Pancreas (tissue), 10 donors: ENCODE results near the gene DDX6. TPM values are rescaled to one million over a fixed set of nuclear protein-coding genes. Genes with fewer than 3 reads are reported as not detected.

Source experiments
- ATAC-seq, 4 donors: fragments of 200-7000 bp; cut with Tn5 transposase; one replicate each; pipeline versions ENCODE4 v1.8.0 to v1.9.1; 2020; ENCODE audit warnings: mild to moderate bottlenecking in 4 of 4, moderate library complexity in 4 of 4
- DNase-seq, 6 donors: peaks; one replicate each; pipeline ENCODE4 v3.0.0-alpha.2; 2020
- FAIRE-seq: peaks from 2 replicates; lab custom pipeline; 2012; peaks lifted over from hg19 to GRCh38; lab: Jason Lieb, UNC
- H3K27ac ChIP-seq, 4 donors: fragments of 200-600 bp; sonication (generic); 1 replicate in 3 of 4; 2 replicates in 1 of 4; pipeline versions ENCODE4 v1.5.0 to v1.8.0; 2020
- H3K27me3 ChIP-seq, 4 donors: fragments of 200-600 bp; one replicate each; pipeline ENCODE4 v1.8.0; 2021
- H3K36me3 ChIP-seq, 3 donors: fragments of 200-600 bp; sonication (generic) in 1 of 3; one replicate each; pipeline versions ENCODE4 v1.5.0 to v1.8.0; 2020 to 2021
- H3K4me1 ChIP-seq, 3 donors: fragments of 200-600 bp; one replicate each; pipeline ENCODE4 v1.8.0; 2021
- H3K4me3 ChIP-seq, 4 donors: fragments of 200-600 bp; sonication (generic) in 2 of 4; one replicate each; pipeline versions ENCODE4 v1.5.0 to v1.8.0; 2020 to 2021
- H3K9me3 ChIP-seq, 4 donors: fragments of 200-600 bp; one replicate each; pipeline ENCODE4 v1.8.0; 2021
- WGBS, 2 donors: extraction: QIAGEN DNeasy Blood & Tissue Kit; methylation state at CpG; one replicate each; pipeline ENCODE4 v1.1.7; 2013; 5-methylcytosine and 5-hydroxymethylcytosine counted together
- intact Hi-C, 3 donors: fragments of 100-400 bp; cut with DNase I; formaldehyde crosslinking; loops; one replicate each; pipeline versions ENCODE4 v1.11.1 to v1.14.2; 2022
- polyA plus RNA-seq, 2 donors: library from polyadenylated mRNA; stranded (reverse); fragments of 200-250 nt; gene quantifications; one replicate each; pipeline ENCODE4 v1.2.3, GENCODE V29; 2013
- total RNA-seq, 6 donors: library from RNA; stranded (reverse); fragmentation: NEBNext Ultra II Directional in 4 of 6; extraction: Animal tissue kit (Norgen Biotek cat#: 25700) in 4 of 6; gene quantifications; one replicate each; pipeline versions ENCODE4 v1.2.1 to v1.2.4, GENCODE V29; 2021 to 2023
- TF ChIP-seq, protein P1 (sequence below), 4 donors: fragments of 200-600 bp; sonication (generic) in 3 of 4; IDR thresholded peaks; one replicate each; pipeline versions ENCODE4 v1.5.0 to v1.8.0; 2021; ENCODE audit warnings: antibody characterized with exemption in 4 of 4
- donor health status: healthy with polysubstance abuse.
- donor health status: DM: no; HTN: no; CAD: no; lungs with moderate emphysema.
- donor health status: DM: no; HTN: no; CAD: no.
- donor health status: control.
- donor health status: control.
- donor health status: Bipolar disorder and iron deficiency.
- donor health status: DM: yes; HTN: yes; CAD: no.
- donor health status: DM: no; HTN: no; CAD: no.
- donor health status: DM: no; HTN: no; CAD: no.
- donor health status: DM: yes; HTN: yes; CAD: no.

Gene DDX6
- total and polyA plus RNA-seq, 8 donors, result 16.1 to 74.2 (median 48.4) TPM

DNA sequence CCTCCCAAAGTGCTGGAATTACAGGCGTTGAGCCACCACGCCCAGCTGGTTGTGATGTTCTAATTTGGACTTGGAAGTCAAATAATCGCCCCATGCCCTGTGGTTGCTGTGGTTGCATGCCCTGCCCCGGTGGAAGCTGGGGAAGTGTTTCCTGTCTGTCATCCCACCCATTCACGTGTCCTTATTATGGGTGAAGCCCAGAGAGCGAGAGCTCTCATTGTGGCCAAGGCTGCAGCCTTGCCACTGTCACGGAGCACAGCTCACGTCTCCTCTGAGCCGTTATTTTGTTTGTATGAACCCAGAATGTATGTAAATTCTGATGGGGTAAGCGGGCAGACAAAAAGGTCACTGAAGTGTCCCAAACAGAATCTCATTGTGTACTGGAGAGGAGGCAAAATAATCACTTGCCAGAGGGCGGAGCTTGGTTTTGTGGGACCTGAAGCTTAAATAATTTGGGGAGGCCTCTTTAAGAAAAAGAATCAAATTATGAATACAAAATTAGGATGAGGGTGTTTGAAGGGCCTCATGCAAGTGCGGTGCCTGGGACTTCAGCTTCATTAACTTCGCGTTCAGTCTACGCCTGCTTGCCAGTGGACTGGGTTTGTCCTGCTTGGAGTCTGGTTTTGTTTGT, 85.7 kb downstream of the DDX6 start:
- FAIRE-seq (no peak), DNase-seq (no peak), ATAC-seq (peak in 2 of 4 donors; percentile 44 to 47)
- TF ChIP-seq, protein P1, sequence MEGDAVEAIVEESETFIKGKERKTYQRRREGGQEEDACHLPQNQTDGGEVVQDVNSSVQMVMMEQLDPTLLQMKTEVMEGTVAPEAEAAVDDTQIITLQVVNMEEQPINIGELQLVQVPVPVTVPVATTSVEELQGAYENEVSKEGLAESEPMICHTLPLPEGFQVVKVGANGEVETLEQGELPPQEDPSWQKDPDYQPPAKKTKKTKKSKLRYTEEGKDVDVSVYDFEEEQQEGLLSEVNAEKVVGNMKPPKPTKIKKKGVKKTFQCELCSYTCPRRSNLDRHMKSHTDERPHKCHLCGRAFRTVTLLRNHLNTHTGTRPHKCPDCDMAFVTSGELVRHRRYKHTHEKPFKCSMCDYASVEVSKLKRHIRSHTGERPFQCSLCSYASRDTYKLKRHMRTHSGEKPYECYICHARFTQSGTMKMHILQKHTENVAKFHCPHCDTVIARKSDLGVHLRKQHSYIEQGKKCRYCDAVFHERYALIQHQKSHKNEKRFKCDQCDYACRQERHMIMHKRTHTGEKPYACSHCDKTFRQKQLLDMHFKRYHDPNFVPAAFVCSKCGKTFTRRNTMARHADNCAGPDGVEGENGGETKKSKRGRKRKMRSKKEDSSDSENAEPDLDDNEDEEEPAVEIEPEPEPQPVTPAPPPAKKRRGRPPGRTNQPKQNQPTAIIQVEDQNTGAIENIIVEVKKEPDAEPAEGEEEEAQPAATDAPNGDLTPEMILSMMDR (IDR thresholded peaks at IDR 0.05), result no peak
- Histone ChIP-seq H3K27ac (no peak overlapping the region), H3K4me1 (no peaks in the 10 kb centered on the region), H3K4me3 (no peak overlapping the region), H3K27me3 (no peaks in the 10 kb centered on the region), H3K9me3 (no peaks in the 10 kb centered on the region), H3K36me3 (no peaks in the 10 kb centered on the region)
- intact Hi-C loops, result no loop called here
- 70 to 74% methylated on average over 15 of the region's 15 CpGs for WGBS, 2 donors

DNA sequence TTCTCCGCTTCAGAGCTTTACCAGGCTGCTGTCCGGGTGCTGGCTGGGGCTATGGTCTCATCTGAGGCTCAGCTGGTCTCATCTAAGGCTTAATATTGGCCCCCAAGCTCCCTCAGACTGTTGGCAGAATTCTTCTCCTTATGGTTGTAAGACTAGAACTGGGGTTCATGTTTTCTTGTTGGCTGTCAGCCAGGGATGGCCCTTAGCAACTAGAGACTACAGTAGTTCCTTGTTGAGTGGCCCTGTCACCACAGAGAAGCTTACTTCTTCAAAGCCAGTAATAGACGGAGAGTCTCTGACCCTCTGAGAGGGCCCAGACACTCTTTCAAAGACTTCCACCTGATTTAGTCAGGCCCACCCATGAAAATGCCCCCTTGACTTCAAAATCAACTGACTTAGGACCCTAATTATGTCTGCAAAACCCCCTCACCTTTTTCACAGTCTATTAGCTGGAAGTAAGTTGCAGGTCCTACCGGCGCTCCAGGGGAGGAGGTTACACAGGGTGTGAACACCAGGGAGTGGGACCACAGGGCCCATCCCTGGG, 87.3 kb downstream of the DDX6 start:
- peak in 2 of 4 donors; percentile 63 to 68 for ATAC-seq

DNA sequence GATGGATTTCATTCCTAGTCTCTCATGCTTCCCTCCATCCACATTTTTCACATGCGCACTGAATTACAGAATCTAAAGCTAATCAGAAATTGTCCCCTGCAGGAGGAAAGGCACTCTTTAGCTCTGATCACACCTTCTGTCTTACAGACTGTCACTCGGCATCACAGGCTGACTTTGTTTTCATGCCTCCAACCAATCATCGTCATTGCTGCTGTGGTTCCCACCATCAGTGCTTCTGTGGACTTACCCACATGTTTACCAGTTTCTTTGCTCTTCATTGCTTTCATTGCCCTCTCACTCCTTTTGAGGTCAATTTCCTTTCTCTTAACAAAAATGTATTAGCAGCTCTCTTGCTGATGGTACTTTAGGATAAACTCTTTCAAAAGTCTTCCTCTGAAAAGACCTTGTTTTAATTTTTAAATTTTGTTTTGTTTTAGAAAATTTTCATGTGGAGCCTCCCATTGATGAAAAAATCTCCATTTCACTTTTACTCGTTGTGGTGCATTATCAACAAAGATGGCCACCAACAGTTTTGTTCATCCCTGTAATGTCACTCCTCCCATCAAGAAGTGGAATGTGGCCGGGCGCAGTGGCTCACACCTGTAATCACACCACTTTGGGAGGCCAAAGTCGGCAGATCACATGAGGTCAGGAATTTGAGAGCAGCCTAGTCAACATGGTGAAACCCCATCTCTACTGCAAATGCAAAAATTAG, 91.3 kb downstream of the DDX6 start:
- ATAC-seq (no peak), DNase-seq (no peak), FAIRE-seq (no peak)
- Histone ChIP-seq H3K9me3 (no peaks in the 10 kb centered on the region), H3K27me3 (no peaks in the 10 kb centered on the region), H3K4me1 (no peaks in the 10 kb centered on the region), H3K27ac (no peak overlapping the region), H3K4me3 (no peak overlapping the region), H3K36me3 (no peaks in the 10 kb centered on the region)
- 85 to 88% methylated on average over 7 of the region's 7 CpGs for WGBS, 2 donors
- intact Hi-C loops, result loop anchor here in 1 of 3 donors (10.0 kb wide), 1 partner anchor 255 kb away; the partner anchor contains the start of gene UPK2
- TF ChIP-seq, protein P1 (IDR thresholded peaks at IDR 0.05), result no peak

More for the DNA sequence above, 87.3 kb downstream of the DDX6 start:
- FAIRE-seq (no peak), DNase-seq (no peak)
- WGBS, 2 donors, result 94 to 95% methylated on average over 5 of the region's 5 CpGs
- H3K4me1 ChIP-seq, result no peaks in the 10 kb centered on the region
- no peak overlapping the region for H3K27ac ChIP-seq
- intact Hi-C loops, result no loop called here
- TF ChIP-seq, protein P1 (IDR thresholded peaks at IDR 0.05), result no peak
- no peaks in the 10 kb centered on the region for H3K9me3 ChIP-seq
- H3K36me3 ChIP-seq, result no peaks in the 10 kb centered on the region
- H3K27me3 ChIP-seq, result no peaks in the 10 kb centered on the region
- H3K4me3 ChIP-seq, result no peak overlapping the region

Other genes starting within 250 kb of the DDX6 start
- gene IFT46, start 225.2 kb downstream of the DDX6 start, total RNA-seq, result 10 to 100 TPM in 3 of 6 donors, 1 to 10 TPM in 3; 5.7 to 12.4 (median 9.8) TPM
- gene IFT46, start 225.2 kb downstream of the DDX6 start, polyA plus RNA-seq, result 10 to 100 TPM; 14.4 to 28.2 TPM
- gene ARCN1, start 218.8 kb downstream of the DDX6 start, total RNA-seq, result 100 to 1,000 TPM in 1 of 6 donors, 10 to 100 TPM in 5; 77.0 to 105 (median 92.6) TPM
- 10 to 100 TPM; 39.8 to 67.3 TPM for gene ARCN1, start 218.8 kb downstream of the DDX6 start, polyA plus RNA-seq
- 10 to 100 TPM; 29.3 to 66.6 (median 41.0) TPM for gene PHLDB1, start 183.5 kb downstream of the DDX6 start, total RNA-seq
- gene PHLDB1, start 183.5 kb downstream of the DDX6 start, polyA plus RNA-seq, result 100 to 1,000 TPM; 152 to 153 TPM
- 1 to 10 TPM in 2 of 6 donors, under 1 TPM in 4; 0.14 to 1.5 (median 0.62) TPM for gene TREH, start 111.5 kb downstream of the DDX6 start, total RNA-seq
- gene TREH, start 111.5 kb downstream of the DDX6 start, polyA plus RNA-seq, result 1 to 10 TPM; 3.8 to 4.7 TPM
- gene CXCR5, start 92.7 kb upstream of the DDX6 start, total RNA-seq, result under 1 TPM; 0.06 to 0.20 (median 0.12) TPM
- under 1 TPM; 0.11 to 0.19 TPM for gene CXCR5, start 92.7 kb upstream of the DDX6 start, polyA plus RNA-seq
- gene BCL9L, start 134.8 kb upstream of the DDX6 start, total RNA-seq, result 10 to 100 TPM; 15.2 to 40.8 (median 23.3) TPM
- gene BCL9L, start 134.8 kb upstream of the DDX6 start, polyA plus RNA-seq, result 10 to 100 TPM in 1 of 2 donors, 1 to 10 TPM in 1; 6.5 to 31.4 TPM
- gene UPK2, start 165.1 kb upstream of the DDX6 start, total RNA-seq, result under 1 TPM in 1 of 6 donors, not detected in 5; 0.16 TPM
- gene UPK2, start 165.1 kb upstream of the DDX6 start, polyA plus RNA-seq, result under 1 TPM; 0.09 to 0.19 TPM
- not detected for gene FOXR1, start 180.6 kb upstream of the DDX6 start, total RNA-seq
- gene FOXR1, start 180.6 kb upstream of the DDX6 start, polyA plus RNA-seq, result not detected
- gene CENATAC, start 207.0 kb upstream of the DDX6 start, total RNA-seq, result 10 to 100 TPM in 4 of 6 donors, 1 to 10 TPM in 2; 9.1 to 21.3 (median 14.0) TPM
- gene CENATAC, start 207.0 kb upstream of the DDX6 start, polyA plus RNA-seq, result 10 to 100 TPM; 61.1 to 86.2 TPM
- gene RPS25, start 227.2 kb upstream of the DDX6 start, total RNA-seq, result 100 to 1,000 TPM; 536 to 863 (median 675) TPM
- 1,000 to 10,000 TPM; 1,298 to 1,472 TPM for gene RPS25, start 227.2 kb upstream of the DDX6 start, polyA plus RNA-seq
- gene TRAPPC4, start 227.6 kb upstream of the DDX6 start, total RNA-seq, result 10 to 100 TPM; 13.7 to 36.5 (median 27.2) TPM
- gene TRAPPC4, start 227.6 kb upstream of the DDX6 start, polyA plus RNA-seq, result 10 to 100 TPM; 21.6 to 55.7 TPM
- 10 to 100 TPM; 27.1 to 41.6 (median 32.6) TPM for gene SLC37A4, start 239.7 kb upstream of the DDX6 start, total RNA-seq
- gene SLC37A4, start 239.7 kb upstream of the DDX6 start, polyA plus RNA-seq, result 100 to 1,000 TPM in 1 of 2 donors, 10 to 100 TPM in 1; 67.0 to 163 TPM